HG02885 (cell line): ENCODE data around the gene LCT.
"Not testable (repeated sequence)": the region's sequence is repeated elsewhere in the genome, so short reads cannot be mapped to it uniquely, and the experiment has no call there.

ENCODE experiments used
- ATAC-seq: cut with Tn5 transposase; IDR thresholded peaks from one replicate; pipeline ENCODE4 v1.9.1; 2021; ENCODE audit warnings: mild to moderate bottlenecking; ENCODE audit not compliant: unreplicated experiment, poor library complexity

LCT gene

DNA sequence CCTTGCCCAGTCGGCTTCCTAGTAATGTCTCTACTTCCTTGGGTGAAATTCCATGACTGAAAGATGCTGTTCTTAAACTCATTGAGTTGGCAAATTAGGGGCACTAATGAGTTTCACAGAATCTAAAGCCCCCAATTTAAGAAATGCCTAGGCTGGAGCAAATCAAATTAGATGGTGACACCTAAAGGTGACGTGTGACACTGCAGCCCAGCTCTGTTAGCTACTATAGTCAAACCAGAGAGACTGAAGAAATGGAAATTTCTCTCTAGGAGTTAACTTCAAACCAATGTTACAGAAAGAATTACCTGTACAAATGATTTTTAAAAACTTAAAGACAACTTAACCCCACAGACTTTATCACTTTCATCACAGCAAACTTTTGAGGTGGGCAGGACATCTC lies 37.2 kb downstream of the LCT start:
- no peak for ATAC-seq

DNA sequence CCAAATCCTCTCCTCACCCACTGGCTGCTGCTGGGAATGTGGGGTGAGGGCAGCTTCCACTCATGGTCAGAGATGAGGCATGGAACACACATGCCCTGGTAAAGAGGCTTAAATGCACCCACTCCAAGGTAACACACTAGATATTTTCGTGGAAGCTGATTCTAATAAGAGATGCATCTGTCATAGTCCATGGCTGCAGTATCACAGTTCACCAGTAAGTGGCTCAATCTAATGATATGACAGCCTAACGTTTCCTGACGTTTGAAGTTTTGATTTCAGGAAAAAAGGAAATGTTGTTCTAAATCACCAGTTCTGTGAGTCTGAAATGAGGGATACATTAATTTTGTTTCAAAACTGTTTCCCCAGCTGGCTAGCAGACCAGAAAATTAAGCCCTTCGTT lies 38.2 kb downstream of the LCT start:
- ATAC-seq: no peak

- no peak for ATAC-seq
Observed at GRCh38 chr2:135798275-135798705, 38.7 kb downstream of the LCT start.

DNA sequence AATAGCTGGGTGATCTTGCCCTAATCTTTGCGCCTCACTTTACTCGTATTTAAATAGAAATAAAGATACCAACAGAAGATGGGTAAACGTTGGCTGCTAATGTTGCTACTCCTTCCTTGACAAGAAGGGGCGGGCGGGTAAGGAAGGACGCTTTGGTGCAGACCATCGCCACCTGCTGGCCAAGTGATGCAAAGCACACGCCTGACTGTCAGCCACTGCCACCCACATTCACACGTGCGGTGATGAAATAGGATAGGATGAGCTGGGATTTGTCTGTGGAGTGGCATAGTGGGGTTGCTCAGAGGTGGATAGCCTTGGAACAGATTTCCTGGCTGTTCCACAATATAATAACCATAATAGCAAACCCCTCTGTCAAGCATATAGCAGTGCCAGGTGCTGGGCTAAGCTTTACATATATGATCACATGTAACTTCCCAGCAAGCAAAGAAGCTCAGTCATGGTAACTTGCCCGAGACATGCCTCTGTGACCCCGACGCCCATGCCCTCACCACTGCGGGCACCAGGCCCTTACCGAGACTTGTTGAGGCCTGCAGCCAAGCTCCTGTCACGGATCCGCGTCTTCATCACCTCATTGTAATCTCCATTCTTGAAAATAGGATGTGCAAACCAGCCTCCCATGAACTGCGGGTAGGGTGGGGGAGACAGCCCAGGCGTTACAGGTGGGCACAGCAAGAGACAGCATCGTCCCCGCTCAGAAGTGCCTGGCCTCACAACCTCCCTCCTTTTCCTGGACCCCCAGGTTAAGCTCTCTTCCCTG lies 39.3 kb downstream of the LCT start:
- ATAC-seq: peak; percentile 85

DNA sequence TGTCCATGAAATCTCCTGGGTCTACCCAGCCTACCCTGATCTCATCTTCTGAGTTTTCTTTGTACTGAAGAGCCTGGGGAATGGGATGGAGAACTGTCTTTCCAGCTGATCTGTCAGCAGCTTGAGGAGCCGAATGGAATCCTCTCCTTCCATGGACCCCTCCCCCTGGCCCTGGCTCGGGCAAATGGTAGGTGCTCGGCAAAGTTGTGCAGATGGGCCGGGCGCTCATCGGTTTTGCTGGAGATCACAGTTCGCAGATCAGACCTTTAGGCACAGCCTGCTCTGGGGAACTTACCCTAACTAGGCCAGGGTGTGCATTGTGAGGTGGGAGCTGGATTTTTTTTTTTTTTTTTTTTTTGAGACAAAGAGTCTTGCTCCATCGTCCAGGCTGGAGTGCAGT lies 40.4 kb downstream of the LCT start:
- ATAC-seq: no peak

GRCh38 chr2:135795641-135796040 lies 41.3 kb downstream of the LCT start:
- ATAC-seq: not testable (repeated sequence)

DNA sequence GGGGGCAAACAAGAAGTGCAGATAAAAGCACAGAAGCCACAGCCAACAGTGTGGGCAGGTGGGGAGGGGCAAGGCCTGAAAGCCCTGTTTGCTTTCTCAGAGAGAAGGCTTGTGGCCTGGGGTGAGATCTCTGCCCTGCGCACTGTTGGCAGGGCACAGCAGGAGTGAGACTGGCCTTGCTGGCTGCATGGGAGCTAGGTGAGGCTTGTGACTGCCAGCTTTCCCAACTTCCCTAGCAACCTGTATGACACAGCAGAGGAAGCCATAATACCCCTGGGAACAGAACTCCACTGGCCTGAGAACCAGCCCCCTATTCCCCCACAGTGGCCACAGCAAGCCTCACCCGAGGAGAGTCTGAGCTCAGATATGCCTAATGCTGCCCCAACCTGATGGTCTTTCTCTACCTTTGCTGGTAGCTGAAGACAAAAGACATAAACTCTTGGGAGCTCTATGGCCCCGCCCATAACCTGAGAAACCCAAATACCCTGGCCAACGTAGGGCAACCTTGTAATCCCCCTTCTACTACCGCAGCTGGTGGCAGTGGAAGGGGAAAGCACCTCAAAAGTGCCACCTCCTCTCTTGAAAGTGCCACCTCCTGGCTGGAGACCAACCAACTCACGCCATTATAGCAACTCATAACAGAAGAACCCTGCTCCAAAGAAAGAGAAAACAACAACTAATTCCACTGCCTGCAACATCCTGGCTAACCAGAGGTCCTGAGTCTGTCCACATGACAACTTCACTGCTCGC lies 44.4 kb downstream of the LCT start:
- no peak for ATAC-seq

GRCh38 chr2:135791418-135792190 lies 45.4 kb downstream of the LCT start:
- no peak for ATAC-seq

DNA sequence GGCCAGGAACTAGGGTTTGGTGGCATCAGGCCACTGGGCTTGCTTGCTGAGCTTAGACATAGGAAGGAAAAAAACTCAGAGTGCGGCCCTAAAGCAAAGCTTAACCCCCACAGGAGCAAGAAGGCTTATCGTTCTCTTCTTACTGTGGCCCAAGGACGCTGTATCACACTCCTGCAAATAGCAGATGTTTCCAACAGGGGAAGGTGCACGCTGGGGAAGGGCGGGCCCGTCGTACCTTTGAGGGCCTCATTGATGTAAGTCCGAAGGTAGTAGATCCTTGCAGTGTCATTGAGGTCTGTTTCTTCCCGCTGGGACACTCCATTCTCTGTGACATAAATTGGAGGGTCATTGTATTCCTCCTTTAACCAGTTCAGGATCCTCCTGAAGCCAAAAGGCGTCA lies 46.6 kb downstream of the LCT start:
- no peak for ATAC-seq

DNA sequence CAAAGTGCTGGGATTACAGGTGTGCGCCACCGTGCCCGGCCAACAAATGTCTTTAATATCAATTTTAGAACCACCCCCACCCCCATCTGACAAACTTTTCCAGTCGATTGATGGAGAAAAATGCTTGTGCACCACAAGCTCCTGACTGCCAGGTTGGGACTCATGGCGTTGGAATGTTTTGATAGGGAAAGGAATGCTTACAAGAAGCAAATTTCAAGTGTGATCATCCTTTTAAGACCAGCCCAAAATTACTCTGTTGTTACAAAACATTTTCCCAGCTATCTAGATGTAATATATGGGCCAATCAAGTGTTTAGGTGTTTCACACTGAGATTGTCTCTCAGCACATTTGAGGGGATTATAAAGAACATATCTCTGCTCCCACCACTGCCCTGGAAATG lies 50.2 kb downstream of the LCT start:
- no peak for ATAC-seq

- no peak for ATAC-seq
Observed at GRCh38 chr2:135785032-135785431, 52.0 kb downstream of the LCT start.

DNA sequence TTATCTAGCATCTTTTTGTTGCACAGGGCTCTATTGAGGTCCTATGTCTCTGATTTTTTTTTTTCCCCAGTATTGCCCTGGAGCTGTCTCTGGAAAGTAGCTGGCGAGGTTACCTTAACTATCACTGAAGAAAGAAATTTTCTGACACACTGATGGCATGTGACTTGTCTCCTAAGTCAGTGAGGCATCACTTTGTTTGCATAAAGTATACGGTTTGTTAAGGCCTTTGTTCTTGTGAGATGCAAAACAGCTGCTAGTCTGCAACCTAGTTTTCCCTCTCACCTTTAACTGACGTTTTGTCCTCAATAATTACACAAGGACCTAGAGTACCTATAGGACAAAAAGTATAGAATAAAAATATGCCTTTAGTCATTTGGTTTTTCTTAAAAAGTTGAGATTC lies 53.5 kb downstream of the LCT start:
- ATAC-seq: no peak

DNA sequence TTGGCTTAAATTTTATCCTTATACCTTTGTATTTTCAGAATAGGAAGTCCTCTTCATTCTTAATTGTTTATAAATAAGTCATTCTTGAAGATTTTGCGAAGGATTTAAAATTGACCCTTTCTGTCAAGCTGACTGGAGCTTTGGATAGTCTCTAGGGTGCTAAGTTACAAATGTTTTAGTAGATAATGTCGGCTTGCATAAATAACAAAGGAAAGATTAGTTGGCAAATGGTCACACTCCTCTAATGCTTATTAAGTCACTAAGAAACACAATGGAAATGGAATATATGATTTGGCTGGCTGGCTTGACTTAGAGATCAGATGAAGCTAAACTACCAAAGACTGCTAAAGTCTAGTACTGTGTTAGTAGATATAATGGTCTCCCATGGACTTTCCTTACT lies 54.8 kb downstream of the LCT start:
- ATAC-seq: no peak

DNA sequence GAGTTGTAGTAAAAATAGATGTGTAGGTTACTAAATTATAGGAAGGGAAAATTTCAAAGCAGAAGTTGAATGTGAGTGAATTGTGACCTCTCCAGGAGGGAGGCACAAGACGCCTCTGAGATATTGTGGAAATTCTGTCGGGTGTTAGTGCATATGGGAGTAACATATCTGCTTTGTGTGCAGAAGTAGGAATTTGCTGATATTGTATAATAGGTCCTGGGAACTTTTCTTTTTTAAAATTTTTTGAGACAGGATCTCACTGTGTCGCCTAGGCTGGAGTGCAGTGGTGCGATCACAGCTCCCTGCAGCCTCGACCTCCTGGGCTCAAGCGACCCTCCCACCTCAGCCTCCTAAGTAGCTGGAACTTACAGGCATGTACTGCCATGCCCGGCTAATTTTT lies 60.6 kb downstream of the LCT start:
- no peak for ATAC-seq

DNA sequence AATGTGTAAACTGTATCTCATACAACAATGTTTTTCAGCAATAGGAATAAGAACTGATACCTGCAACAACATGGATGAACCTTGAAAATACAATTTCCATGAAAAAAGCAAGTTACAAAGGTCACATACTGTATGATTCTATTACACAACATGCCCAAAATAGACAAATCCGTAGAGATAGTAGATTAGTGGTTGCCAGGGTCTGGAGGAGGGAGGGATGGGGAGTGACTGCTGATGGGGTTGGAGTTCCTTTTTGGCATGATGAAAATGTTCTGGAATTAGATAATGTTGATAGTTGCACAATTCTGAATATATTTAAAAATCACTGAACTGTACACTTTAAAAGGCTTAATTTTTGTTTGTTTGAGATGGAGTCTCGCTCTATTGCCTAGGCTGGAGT lies 61.6 kb downstream of the LCT start:
- no peak for ATAC-seq

GRCh38 chr2:135773917-135774316 lies 63.1 kb downstream of the LCT start:
- ATAC-seq: no peak

DNA sequence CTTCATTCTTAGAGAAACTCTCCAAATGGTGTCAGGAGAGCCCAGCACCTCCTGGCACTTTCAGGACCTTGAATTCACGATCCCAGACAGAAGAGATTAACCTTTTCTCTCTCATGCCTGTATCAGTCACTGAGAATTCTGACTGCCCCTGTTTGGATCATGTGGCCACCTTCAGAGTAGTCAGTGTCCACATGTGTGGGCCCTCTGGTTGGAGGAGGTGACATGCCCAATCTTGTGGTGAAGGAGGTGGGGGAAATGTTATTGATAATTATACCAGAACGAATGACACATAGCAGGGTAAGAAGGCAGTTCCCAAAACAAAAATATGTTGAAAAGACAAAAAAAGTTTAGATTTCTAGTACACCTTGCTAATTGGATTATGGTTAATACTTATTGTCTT lies 63.7 kb downstream of the LCT start:
- no peak for ATAC-seq

- ATAC-seq: no peak
Observed at GRCh38 chr2:135768863-135769262, 68.1 kb downstream of the LCT start.

DNA sequence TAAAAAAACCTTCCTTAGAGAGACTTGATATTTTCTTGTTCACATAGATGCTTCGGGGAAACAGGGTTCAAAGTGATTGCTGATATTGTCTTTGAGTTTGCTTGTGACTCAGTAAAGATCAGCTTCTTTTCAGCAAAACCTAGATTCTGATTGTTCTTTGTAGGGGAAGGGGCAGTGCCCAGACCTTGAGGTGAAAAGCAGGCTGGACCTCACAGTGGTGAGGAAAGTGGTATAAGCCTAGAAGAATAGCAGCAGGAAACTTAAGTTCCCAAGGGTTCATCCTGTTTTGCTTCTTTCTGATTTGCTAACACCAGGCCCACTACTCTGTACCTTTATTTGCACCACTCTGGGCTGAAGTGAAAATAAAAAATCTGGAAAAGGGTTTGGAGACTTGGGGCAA lies 74.5 kb downstream of the LCT start:
- no peak for ATAC-seq

GRCh38 chr2:135762022-135762421 lies 75.0 kb downstream of the LCT start:
- no peak for ATAC-seq

- ATAC-seq: no peak
Observed at GRCh38 chr2:135756692-135757091, 80.3 kb downstream of the LCT start.
